Fibroblast of pulmonary artery (primary cell): ENCODE data around the gene GOLGA6L7.

ENCODE experiments used
- DNase-seq: peaks from one replicate; pipeline ENCODE4 v3.0.0-alpha.2; 2010; ENCODE audit warnings: low read depth
- H3K4me3 ChIP-seq: replicated peaks from 2 replicates; pipeline ENCODE4 v1.5.1; 2011; ENCODE audit warnings: low read depth, mild to moderate bottlenecking, control low read depth, low read length, moderate library complexity
- TF ChIP-seq, protein P1 (sequence below): IDR thresholded peaks from 2 replicates; pipeline ENCODE4 v1.5.1; 2011; ENCODE audit warnings: mild to moderate bottlenecking, control low read depth, low read length, inconsistent platforms; ENCODE audit errors: missing control alignments

GOLGA6L7 gene

DNA sequence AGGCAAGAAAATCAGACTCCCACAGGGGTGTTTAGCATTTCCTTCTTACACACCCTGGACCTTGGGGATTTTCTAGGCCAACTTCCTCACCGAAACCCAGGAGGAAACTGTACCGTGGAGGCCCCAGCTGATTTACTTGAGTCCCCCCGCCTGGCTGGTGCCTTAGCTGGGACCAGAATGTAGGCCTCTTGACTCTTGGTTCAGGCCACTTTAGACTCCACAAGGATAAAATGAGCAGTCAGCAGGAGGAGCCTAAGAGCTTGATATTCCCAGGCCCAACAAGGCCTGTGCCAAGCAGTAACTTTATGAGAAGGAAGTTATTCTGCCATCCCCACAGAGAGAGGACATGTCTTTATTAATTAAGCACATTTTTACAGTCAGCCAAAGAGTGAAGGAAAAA, 32.7 kb upstream of the GOLGA6L7 start:
- H3K4me3 ChIP-seq, result no peak overlapping the region
- DNase-seq, result peak; percentile 47
- TF ChIP-seq, protein P1, sequence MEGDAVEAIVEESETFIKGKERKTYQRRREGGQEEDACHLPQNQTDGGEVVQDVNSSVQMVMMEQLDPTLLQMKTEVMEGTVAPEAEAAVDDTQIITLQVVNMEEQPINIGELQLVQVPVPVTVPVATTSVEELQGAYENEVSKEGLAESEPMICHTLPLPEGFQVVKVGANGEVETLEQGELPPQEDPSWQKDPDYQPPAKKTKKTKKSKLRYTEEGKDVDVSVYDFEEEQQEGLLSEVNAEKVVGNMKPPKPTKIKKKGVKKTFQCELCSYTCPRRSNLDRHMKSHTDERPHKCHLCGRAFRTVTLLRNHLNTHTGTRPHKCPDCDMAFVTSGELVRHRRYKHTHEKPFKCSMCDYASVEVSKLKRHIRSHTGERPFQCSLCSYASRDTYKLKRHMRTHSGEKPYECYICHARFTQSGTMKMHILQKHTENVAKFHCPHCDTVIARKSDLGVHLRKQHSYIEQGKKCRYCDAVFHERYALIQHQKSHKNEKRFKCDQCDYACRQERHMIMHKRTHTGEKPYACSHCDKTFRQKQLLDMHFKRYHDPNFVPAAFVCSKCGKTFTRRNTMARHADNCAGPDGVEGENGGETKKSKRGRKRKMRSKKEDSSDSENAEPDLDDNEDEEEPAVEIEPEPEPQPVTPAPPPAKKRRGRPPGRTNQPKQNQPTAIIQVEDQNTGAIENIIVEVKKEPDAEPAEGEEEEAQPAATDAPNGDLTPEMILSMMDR, result peak; percentile 9

DNA sequence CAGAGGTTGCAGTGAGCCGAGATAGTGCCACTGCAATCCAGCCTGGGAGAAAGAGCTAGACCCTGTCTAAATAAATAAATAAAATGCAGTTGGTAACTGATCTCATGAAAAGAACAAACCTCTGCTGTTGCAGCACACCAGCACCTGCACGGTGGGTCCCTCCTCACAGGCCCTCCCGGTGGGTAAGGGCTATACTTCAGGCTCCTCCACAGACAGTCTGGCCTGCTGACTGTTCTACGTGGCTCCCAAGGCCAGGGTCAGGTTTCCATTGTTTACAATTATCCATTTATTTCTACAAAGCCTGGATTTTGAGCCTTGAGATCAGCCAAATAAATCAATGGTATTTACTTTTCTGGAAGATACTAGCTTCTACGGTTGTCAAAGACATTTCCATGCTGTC, 32.2 kb upstream of the GOLGA6L7 start:
- TF ChIP-seq, protein P1, result no peak
- DNase-seq, result no peak
- no peak overlapping the region for H3K4me3 ChIP-seq

DNA sequence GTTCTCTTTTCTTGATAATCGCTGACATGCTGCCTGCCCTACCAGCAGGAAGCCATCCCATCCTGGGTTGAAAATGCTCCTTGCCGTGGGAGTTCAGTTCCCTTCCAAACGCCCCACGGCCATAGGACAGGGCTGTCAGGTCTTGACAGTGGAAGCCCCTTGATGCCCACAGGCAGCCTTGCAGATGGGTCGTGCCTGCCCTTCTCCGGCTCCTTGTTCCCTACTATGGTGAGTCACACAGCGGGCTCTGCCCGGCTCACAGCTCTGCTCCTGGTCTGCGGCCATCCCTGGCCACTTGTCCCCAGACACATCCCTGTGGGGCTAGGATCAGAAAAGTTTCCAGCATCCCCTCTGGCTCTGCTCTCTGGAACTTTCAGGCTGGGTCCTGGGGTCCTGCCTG, 31.1 kb upstream of the GOLGA6L7 start:
- H3K4me3 ChIP-seq, result no peak overlapping the region
- TF ChIP-seq, protein P1, result no peak
- no peak for DNase-seq

DNA sequence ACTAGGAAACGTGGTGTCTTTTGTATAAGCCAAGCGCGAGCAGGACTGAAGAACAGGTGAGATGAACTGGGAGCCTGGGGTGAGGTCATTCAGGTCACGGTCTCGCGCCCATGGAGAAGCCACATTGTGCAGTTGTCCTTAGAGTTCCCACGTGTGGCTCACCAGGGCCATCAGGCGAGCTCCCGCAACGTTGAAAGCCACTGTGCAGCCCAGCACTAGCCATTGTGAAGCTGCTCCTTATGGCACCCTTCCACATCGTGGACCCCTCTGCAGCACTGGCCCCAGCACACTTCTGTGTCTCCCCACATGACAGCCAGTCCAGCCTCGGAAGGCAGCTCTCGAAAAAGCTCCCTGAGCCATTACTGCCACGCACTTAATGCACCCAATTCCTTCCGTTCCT, 29.8 kb upstream of the GOLGA6L7 start:
- TF ChIP-seq, protein P1, result no peak
- no peak for DNase-seq
- no peak overlapping the region for H3K4me3 ChIP-seq

DNA sequence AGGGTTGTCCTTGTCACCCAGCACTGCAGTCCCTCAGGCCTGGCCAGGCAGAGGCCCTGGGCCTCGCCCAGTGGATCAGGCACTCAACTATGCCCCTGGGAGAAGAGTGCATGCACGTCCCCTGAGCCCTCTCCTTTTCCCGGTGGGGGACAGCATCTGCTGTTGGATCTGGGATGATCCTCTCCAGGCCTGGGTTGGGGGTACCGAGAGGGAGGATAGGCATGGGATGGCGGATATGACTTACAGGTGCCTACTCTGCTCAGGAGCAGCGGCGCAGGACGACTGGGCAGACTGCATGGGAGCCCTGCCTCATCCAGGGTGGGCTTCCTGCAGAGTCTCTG, 28.4 kb upstream of the GOLGA6L7 start:
- no peak for DNase-seq
- TF ChIP-seq, protein P1, result no peak
- no peak overlapping the region for H3K4me3 ChIP-seq

DNA sequence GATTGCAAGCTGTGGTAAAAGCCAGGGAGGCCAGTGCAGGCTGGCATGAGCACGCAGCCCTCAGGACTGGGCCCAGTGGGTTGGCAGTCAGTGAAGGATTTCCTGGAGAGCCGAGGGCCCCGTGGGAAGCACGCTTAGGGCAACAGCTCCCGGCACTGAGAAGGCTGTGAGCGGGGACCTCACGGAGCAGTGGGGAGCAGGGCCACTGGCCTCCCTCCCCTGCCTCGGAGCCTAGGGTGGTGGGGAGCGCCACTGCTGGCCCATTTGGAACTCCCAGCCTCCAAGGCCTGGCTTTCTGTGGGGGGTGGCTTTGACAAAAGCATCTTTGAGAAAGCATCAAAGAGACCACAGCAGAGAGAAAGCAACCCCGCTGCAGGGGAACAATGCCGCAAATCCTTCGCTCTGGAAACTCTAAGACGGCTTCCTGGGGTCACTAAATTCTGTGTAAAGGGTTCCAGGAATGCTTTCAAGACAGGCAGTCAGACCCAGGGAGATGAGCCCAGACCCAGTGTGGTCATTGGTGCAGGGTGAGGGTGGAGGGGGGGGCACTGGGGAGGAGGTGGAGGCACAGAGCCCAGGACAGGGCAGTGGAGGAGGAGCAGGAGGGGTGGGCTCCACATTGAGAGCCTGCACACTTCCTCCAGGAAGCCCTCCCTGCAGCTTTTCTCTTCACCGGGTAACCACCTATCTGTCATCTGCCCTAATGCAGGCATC, 27.8 kb upstream of the GOLGA6L7 start:
- H3K4me3 ChIP-seq, result no peak overlapping the region
- DNase-seq, result no peak
- TF ChIP-seq, protein P1, result no peak

DNA sequence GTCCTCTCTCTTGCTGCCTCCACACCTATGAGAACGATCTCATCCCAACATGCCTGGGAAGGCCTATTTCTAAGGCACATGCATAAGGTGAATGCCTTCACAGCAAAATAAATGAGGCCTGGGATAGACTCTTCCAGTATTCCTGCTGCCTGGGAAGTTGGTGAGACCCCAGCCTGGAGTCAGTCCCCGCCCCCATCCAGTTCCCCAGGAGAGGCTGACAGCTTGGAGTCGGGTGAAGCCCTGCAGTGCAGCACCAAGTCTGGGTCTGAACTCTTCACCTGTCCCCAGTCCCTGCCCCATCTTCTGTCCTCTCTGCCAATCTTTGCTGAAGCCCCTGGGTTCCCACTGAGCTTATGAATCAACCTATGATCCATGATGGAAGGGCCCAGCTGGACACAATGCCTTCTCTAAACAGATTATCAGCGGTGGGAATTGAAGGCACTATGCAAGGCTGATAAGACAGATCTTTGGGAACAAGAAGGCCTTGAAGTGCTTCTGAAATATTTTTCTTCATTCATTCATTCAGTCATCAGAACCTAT, 27.1 kb upstream of the GOLGA6L7 start:
- DNase-seq, result no peak
- H3K4me3 ChIP-seq, result no peak overlapping the region
- TF ChIP-seq, protein P1, result no peak
